ENCODE data around the gene COMMD1.
"Not testable (repeated sequence)": the region's sequence is repeated elsewhere in the genome, so short reads cannot be mapped to it uniquely, and the experiment has no call there.

Gene COMMD1

DNA sequence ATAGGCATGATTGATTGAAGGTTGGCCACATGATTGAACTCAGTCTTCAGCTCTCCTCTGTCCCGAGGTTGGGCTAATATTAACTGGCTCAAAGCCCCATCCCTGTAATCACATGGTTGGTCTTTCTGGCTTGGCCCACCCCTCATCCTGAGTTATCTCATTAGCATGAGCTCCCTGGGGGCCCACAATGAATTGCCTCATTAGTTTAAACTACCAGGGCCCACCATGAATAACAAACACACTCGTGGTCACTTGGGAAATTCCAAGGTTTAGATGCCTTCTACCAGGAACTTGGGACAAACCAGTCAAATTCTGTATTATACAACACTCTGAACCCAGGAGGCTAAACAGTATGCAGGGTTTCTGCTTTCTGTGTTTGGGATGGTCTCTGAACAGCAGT lies 168.8 kb downstream of the COMMD1 start:
- no peak for DNase-seq (ENCODE audit: low read depth)

DNA sequence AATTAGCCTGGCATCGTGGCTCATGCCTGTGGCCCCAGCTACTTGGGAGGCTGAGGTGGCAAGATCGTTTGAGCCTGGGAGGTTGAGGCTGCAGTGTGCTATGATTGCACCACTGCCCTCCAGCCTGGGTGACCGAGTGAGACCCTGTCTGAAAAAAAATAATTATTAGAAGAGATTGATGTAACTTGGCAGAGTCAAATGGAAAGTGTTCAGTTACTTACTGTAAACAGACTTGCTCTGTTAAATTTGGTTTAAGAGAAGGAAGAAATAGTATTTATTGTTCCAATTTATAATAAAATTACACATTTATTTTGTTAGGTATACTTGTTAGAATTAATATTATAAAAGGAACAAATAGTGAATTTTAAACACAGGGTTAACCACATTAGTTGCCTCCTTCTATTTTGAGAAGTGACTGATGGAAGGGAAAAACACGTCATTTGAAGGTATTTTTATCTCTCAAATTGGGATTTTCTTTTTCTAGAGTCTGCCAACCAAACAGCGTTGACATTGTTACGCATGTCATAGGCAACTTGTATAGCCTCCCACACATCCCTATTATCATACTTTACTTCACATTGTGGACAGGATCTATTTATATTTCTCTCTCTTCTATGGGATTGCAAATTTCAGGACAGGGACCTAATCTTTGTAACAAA lies 171.6 kb downstream of the COMMD1 start:
- DNase-seq (ENCODE audit: low read depth): no peak

DNA sequence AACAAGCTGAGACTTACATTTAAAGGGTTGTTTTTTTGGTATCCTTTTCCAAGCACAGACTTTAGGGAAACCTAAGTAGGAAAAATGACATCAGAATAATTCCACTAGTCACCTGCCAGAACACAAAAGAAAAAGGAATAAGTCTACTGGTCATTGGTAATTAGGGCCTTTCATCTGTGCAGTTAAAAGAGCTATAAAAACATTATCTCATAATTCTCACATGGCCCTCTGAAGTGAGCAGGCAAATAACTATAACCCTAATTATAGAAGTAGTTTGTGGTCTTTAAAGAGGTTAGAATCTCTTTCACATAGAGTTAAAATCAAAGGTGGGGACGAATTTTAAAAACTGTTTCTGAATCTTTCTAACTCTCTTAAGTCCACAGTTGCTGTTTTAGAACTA lies 179.3 kb downstream of the COMMD1 start:
- no peak for DNase-seq (ENCODE audit: low read depth)

DNA sequence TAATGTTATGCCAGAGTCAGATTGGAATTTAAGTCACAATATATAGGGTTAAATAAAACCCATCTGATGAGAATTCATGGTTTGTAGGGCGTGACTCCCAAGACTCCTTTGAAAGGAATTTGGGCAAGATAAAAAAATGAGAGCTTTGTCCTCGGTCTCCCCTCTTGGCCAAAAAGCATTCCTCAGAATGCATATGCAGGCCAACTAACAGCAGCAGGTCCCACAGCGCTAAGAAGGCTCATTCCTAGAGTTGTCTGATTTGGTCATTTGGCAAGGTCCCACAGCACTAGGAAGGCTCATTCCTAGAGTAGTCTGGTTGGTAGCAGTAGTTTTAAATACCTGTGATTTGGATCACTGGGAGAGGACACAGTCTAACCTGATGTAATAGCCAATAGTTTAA lies 184.2 kb downstream of the COMMD1 start:
- DNase-seq (ENCODE audit: low read depth): no peak

DNA sequence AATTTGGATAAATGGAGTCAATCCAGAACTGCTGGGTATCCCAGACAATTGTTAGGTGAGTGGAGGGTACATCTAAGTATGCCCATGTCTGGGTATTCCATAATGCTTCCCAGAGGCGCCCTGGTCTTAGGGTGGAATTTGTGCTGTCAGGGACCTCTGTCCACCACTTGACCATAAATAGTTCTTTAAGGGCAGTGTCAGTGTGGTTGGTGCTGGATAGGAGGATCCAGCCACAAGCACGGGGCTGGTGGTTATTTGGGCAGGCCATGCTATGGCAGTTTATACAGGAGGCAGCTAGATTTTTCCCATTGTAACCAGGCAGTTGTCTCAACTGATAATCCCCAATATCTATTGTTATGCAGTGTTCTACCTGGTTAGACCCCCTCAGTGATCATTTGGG lies 186.0 kb downstream of the COMMD1 start:
- DNase-seq (ENCODE audit: low read depth): no peak

DNA sequence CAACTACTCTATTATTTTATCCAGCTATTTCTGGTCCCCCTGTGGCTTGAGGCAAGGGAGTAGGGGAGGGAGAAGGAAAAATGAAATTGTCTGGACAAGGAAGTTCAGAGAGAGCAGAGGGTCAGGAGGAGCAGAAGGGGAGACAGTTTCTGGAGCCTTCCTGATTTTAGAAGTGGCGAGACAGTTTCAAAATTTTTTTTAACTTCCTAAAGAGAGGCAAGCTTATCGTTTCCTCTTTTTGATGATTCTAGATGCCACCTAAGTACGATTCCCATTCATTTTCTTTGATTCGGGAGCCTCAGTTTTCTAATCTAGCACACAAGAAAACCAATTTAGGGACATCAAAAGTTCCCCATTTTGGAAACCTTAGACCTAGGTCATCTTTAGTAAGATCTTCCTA lies 193.6 kb downstream of the COMMD1 start:
- DNase-seq (ENCODE audit: low read depth): no peak

DNA sequence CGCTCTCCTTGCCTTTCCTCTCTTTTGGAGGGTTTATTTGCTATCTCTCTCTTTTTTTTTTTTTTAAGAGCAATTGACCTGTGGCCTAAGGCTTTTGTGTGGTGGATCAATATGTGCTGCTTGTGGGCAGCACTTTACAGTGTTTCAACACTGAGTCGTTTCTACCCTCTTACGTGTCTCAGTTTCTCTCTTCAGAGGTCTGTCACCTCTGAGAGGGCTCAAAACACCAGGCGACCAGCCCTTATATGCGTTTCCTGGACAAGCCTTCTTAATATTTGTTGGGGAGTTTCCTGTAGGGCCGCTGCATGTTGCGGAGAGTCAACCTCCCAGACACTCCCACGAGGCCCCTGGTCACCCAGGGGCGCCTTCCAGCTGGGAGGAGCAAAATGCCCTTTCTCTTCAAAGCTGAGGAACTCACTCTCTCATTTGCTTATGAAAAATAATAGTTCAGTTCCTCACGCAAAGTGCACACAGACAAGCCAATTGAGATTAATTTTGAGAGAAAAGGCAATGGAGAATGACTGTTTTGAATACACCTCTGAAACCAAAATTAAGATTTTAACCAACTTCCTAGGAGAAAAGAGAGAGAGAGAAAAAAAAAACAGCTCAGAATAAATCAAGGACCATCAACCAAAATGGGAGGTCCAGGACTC lies 194.2 kb downstream of the COMMD1 start:
- DNase-seq (ENCODE audit: low read depth): no peak

DNA sequence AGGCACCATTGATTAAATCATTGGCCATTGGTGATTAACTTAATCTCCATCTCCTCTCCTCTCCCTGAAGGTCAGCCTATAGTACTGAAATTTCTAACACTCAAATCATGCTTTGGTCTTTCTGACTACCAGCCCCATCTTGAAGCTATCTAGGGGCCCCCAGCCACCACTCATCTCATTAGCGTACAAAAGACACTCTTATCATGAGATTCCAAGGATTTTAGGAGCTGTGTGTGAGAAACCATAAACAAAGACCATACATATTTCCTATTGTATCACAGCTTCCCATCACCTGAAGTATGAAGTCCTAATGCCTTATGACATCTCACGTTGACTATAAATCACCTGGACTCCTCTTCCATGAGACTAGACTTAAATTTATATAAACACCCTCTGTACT lies 196.4 kb downstream of the COMMD1 start:
- DNase-seq (ENCODE audit: low read depth): no peak

DNA sequence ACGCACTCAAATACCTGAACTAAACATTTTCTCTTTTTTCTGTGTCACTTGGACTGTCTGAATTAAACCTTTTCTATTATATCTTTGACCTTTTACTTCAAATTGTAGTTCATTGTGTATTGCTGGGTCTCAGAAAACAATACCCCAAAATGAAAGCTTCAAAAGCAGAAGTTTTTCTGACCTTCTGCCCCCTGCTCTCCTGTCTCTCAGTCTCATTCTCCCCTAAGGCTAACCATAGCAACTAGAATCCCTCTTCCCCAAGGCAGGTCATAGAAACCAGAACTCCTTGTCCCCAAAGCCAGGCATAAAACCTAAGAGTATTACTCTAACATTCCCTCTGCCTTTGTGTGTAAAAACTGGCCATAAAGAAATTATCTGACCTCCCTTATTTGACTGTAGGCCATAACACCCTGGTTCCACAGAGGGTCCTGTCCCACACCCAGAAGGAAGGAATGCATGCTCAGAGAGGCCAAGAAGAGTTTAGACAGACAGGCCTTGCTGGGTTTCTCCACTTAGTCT lies 197.0 kb downstream of the COMMD1 start:
- no peak for DNase-seq (ENCODE audit: low read depth)

DNA sequence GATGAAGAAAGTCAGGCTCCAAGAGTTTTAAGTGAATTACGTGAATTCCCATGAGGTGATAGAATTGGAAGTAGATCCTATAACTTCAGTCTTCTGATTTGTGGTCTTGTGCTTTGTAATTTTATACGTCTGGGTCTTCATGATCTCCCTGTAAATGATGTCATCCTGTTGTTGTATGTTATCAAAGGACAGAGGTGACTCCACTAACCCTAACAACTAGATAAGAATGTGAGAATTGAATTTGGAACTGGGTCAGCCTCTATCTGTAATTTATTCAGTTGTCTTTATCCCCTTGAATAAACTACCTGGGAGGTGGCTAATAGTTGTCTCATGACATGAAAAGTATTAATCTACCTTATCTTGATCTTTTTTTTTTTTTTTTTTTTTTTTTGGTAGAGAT lies 204.1 kb downstream of the COMMD1 start:
- DNase-seq (ENCODE audit: low read depth): no peak

DNA sequence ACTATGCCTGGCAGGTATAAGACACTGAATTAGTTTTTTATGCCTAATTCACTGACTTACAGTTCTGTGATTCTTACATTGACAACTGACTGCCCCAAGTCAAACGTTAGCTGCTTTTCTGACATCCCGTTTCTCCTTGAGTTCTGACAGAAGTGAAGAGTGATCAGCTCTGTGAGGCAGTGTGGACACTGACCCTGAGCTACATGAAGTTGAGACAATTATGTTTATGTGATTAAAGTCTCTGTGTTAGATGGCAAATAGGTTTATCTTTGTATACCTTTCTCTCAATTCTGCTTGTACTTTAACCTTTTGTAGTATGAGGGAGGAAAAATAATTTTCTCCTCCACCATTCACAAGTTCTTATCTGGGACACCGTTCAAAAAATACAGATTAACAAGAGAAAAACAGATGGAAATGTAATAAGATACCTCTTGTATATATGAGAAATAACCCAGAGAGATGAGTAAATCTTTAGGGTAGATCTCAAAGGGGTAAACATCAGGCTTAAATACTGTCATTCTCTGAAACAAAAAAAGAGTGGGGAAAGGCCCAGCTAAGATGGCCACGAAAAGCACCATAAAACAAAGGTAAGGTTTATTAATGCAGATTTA lies 205.0 kb downstream of the COMMD1 start:
- no peak for DNase-seq (ENCODE audit: low read depth)

DNA sequence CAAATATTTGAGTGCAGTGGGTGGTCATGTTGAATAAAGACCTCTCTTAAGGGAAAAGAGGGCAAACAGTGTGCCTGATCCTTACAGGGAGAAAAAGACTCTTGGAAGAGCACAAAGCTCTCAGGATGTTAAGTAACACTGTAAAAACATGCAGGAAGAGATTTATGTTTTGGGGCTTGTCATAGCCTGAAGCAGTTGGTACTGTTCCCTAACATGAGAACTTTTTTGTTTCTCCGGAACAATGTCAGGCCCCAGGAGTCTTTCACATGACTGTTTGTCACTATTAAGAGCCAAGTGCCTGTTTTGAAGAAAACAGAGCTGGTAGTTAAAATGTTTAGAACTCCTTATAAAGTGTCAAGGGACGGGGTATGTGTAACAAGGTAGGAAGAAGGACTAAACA lies 206.7 kb downstream of the COMMD1 start:
- DNase-seq (ENCODE audit: low read depth): no peak

DNA sequence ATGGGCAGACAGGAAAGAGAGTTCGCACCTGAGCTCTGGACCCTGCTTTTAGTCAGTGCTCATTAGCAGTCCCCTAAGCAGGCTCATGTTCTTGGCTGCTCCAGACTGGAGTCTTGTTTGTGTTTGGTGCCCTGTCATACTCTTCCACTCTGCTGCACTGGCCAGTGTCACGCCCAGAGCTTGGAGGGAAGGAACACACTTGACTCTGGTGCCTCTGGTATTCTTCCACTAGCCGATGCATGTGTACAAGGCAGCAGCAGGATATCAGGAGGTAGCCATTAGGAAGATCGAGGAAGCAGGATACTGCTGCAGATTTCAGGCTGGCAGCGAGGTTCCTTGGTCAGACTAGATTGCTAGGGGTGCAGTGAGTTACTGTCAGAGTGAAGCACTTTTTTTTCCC lies 209.1 kb downstream of the COMMD1 start:
- no peak for DNase-seq (ENCODE audit: low read depth)

DNA sequence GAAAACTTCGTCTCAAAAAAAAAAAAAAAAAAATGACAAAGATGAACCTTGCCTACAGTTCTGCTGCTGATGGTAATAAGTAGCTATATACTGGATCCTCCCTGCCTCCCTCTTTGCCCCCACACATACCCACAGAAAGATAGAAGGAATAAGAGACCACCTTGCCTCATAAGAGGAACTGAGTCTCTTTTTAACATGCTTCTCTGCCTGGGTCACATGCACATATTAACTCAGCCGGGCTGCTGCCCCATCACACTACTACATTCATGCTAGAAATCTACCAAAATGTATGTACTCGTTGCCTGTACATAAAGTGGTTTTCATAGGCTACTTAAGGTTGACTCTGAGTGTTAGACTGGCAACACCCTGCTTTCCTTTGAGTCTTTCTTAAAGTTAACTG lies 211.5 kb downstream of the COMMD1 start:
- no peak for DNase-seq (ENCODE audit: low read depth)

DNA sequence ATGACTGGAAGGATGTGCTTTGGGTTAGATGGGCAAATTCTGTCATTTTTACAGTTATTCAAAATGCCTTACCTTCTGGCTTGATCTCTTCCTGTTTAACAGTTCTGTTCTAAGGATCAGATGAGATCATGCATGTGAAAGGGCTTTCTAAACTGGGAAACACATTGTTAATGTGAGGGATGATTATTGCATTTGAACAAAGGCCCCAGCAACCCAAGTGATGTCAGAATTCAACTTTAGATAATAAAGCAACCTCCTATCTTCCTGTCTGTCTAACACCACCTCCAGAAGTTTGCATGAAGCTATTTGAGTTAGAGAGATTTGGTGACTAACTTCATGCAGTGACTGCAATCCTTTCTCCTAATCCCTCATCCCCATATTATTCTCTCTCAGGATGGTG lies 212.7 kb downstream of the COMMD1 start:
- no peak for DNase-seq (ENCODE audit: low read depth)

DNA sequence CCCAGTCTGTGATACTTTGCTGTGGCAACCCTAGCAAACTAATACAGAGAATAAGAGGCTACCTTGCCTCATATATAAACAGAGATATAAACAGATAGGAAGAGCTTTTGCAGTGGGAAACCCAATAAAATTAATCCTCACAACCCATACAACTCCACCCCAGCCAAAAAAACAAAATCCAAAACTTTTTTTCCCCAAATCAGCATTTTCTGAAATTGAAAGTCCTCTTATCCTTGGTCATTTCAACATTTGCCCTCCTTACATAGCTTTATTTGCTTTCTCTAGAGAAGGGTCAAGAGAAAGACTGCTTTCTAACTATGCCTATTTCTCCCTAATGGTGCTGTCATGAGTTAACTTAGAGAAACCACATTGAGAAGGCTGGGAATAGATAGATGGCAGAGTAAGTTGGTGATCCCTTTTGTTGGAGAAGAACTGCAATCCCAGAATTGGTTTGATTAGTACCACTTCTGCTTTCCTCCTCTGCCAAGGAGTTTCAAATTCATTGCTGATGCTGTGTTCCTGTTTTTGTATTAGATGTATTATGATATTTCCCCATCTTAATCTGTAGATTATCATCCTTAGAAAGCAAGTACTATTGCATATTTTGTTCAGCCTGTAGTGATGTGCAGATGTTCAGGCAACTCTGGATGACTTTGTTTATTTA lies 214.0 kb downstream of the COMMD1 start:
- no peak for DNase-seq (ENCODE audit: low read depth)

DNA sequence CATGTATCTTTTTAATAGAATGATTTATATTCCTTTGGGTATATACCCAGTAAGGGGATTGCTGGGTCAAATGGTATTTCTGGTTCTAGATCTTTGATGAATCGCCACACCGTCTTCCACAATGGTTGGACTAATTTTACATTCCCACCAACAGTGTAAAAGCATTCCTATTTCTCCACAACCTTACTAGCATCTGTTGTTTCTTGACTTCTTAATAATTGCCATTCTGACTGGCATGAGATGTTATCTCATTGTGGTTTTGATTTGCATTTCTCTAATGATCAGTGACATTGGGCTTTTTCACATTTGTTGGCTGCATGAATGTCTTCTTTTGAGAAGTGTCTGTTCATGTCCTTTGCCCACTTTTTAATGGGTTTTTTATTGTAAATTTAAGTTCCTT lies 220.8 kb downstream of the COMMD1 start:
- DNase-seq (ENCODE audit: low read depth): not testable (repeated sequence)

DNA sequence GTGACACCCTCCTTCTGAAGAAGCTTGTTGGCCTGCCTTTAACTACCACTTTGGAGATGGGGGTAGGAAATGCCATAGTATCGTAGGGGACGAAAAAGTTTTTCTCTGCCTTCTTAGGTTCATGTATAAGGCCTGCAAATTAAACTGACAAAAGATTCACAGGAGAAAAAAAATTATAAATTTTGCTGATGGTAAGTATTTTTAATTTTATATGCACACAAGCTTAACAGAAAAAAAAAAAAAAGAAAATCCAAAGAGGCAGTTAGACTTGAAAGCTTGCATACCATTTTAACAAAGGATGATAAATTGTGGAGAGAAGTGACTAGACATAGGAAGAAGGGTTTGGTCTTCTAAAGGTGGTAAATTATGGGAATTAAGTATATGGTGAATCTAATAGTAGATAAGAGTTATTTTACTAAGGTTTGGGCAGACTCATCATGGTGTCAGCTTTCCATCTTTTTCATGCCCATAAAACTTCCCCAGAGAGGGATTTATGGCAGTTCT lies 227.9 kb downstream of the COMMD1 start:
- no peak for DNase-seq (ENCODE audit: low read depth)

DNA sequence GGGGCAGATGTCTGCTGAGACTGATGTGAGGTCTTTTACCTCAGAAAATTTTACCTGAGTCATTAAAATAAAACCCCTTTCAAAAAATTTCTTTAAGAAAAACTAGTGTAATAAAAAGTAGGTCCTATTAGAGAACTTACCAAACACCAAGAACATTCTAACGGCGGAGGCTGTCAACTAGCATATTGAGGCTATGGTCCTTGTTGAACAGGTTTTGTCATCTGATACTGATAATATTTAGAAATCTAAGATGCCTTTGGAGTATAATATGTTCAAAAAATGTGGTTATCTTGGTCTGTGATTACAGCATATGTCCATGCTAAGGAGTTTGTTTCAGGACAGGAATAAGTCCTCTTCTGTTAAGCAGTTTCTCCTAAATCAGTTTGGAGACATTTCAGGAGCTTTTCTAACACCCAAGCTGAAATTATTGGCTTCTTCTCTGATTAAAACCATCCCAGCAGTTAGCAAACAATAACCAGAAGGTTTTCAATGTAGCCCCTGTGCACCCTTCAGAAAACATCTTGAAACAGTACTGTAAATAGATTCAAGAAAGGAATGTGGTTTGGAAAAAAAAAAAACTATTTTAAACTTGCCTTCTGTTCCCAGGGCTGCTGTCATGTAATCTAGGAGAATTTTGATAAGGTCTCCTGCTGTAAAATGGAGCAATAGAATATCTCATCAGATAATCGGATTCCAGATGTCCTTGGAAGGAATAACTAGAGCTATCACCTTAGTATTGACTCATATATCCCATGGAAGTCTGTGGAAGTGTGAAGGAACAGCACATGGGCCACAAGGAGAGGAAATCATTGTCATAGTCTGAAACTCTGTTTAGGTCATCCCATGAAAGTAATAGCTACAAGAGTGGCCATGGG lies 231.7 kb downstream of the COMMD1 start:
- DNase-seq (ENCODE audit: low read depth): no peak

DNA sequence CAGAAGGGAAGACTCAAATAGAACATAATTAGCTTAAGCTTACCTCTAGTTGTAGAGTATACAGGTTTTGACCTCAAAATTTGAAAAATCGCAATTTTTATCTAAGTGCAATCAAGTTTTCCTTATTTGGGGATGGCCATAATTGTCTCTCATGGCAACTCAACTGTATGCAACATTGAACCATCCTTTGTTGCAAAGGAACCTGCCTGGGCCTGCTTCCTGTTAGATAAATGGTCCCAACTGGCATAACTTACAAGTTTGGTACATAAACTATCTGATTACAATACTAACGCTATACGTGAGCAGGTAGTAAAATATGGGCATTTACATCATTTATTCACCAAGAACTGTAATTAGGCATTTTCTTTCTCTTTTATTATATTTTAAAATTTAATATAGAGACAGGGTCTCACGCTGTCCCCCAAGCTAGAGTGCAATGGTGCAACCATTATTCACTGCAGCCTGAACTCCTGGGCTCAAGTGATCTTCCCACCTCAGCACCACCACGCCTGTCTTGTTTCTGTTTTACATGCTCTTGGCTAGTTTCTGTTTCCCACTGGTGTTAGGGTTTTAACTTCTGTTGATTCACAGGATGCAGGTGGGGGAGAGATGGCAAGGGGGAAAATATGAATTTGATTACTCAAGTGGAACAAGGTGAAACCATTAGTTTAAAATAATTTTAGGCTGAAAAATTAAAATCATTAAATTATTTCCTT lies 235.1 kb downstream of the COMMD1 start:
- DNase-seq (ENCODE audit: low read depth): no peak

DNA sequence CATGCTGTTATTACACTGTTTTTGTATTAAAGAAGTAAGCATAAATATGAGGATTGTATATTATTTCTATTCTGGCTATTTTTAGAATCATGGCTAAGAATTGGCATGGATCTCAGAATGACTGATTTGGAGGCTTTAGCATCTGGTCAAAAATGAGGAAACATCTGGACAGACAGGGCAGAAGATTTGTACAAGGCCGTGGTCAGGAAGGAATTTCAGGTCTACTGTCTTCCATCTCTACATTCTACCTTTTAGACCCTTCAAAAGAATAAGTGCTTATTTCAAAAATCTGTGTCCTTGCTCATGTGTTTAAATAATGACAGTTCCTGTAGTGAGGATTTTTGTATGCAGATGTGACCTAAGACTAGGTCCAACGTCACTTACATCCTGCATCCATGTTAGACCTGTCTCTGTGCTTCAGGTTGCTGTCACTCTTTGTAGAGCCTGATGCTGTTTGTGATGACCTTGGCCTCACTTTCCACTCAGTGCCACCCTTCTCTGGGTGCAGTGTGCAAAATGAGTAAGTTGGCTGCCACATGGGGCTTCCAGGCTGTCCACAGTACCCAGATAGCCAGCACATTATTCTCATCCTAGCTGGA lies 235.8 kb downstream of the COMMD1 start:
- DNase-seq (ENCODE audit: low read depth): no peak
